Measurements from ENCODE around the gene PMEPA1. TPM values are rescaled to one million over a fixed set of nuclear protein-coding genes. Genes with fewer than 3 reads are reported as not detected.

The PMEPA1 gene
- total RNA-seq, 1 experiment from 2014 or later: 163 TPM

GRCh38 chr20:57659517-57660180 is 50.2 kb downstream of the PMEPA1 start:
- ChIA-PET POLR2A (ENCODE audit: unreplicated experiment) (no interaction called here), CTCF (no interaction called here)
- no peak overlapping the region for H3K4me3 ChIP-seq
- H3K27me3 ChIP-seq (ENCODE audit: insufficient read depth, low read depth): no peaks in the 10 kb centered on the region
- no peak for DNase-seq
- H3K9me3 ChIP-seq (ENCODE audit: insufficient read depth, low read depth): no peaks in the 10 kb centered on the region
- H3K79me2 ChIP-seq (ENCODE audit: low read depth): peaks cover 68% of the 10 kb centered on the region
- H3K4me2 ChIP-seq: no peak overlapping the region
- no peaks in the 10 kb centered on the region for H3K4me1 ChIP-seq (replicated peaks; ENCODE audit: insufficient read depth)
- H3K36me3 ChIP-seq (ENCODE audit: low read depth): peaks cover 18% of the 10 kb centered on the region
- H2AFZ ChIP-seq: no peak overlapping the region
- intact Hi-C loops (cut with micrococcal nuclease; ENCODE audit: unreplicated experiment): no loop called here
- H3F3A ChIP-seq (ENCODE audit: insufficient read depth, low read depth): peaks cover 54% of the 10 kb centered on the region; the same call in 1 of the 2 replicates
- H3K9me2 ChIP-seq (ENCODE audit: insufficient read depth): no peaks in the 10 kb centered on the region
- no TSS peak for BruUV-seq (replicated peaks)
- H4K20me1 ChIP-seq (ENCODE audit: insufficient read depth): peaks cover 80% of the 10 kb centered on the region
- no peak overlapping the region for H3K27ac ChIP-seq
- no peak for TF ChIP-seq EZH2 (IDR thresholded peaks at IDR 0.05; ENCODE audit: low read depth)
- no peak for TF ChIP-seq CTCF (conservative IDR thresholded peaks at IDR 0.05)

- Histone ChIP-seq H3K4me2 (no peak overlapping the region), H3K27me3 (ENCODE audit: insufficient read depth, low read depth) (no peaks in the 10 kb centered on the region), H3K9me3 (ENCODE audit: insufficient read depth, low read depth) (no peaks in the 10 kb centered on the region), H4K20me1 (ENCODE audit: insufficient read depth) (peaks cover 80% of the 10 kb centered on the region), H3K4me1 (replicated peaks; ENCODE audit: insufficient read depth) (no peaks in the 10 kb centered on the region), H2AFZ (no peak overlapping the region), H3K36me3 (ENCODE audit: low read depth) (peaks cover 20% of the 10 kb centered on the region), H3K9me2 (ENCODE audit: insufficient read depth) (no peaks in the 10 kb centered on the region), H3K4me3 (no peak overlapping the region), H3K27ac (no peak overlapping the region), H3F3A (ENCODE audit: insufficient read depth, low read depth) (peaks cover 54% of the 10 kb centered on the region; the same call in 1 of the 2 replicates), H3K79me2 (ENCODE audit: low read depth) (peaks cover 66% of the 10 kb centered on the region)
- TF ChIP-seq CTCF (conservative IDR thresholded peaks at IDR 0.05): no peak
- no TSS peak for BruUV-seq (replicated peaks)
- POLR2A ChIA-PET (ENCODE audit: unreplicated experiment): no interaction called here
- CTCF ChIA-PET: no interaction called here
- intact Hi-C loops (cut with micrococcal nuclease; ENCODE audit: unreplicated experiment): no loop called here
- no peak for DNase-seq
These were observed 50.8 kb downstream of the PMEPA1 start for GRCh38 chr20:57658833-57659516.

GRCh38 chr20:57658447-57658832 is 51.4 kb downstream of the PMEPA1 start:
- H3K9me2 ChIP-seq (ENCODE audit: insufficient read depth): no peaks in the 10 kb centered on the region
- BruUV-seq (replicated peaks): no TSS peak
- CTCF ChIA-PET: no interaction called here
- no peaks in the 10 kb centered on the region for H3K27me3 ChIP-seq (ENCODE audit: insufficient read depth, low read depth)
- no peak overlapping the region for H2AFZ ChIP-seq
- H3K4me2 ChIP-seq: no peak overlapping the region
- peaks cover 58% of the 10 kb centered on the region; the same call in 1 of the 2 replicates for H3F3A ChIP-seq (ENCODE audit: insufficient read depth, low read depth)
- no peak overlapping the region for H3K4me3 ChIP-seq
- no peak for TF ChIP-seq CTCF (conservative IDR thresholded peaks at IDR 0.05)
- TF ChIP-seq EZH2 (IDR thresholded peaks at IDR 0.05; ENCODE audit: low read depth): no peak
- POLR2A ChIA-PET (ENCODE audit: unreplicated experiment): no interaction called here
- H4K20me1 ChIP-seq (ENCODE audit: insufficient read depth): peaks cover 80% of the 10 kb centered on the region
- H3K27ac ChIP-seq: no peak overlapping the region
- H3K4me1 ChIP-seq (replicated peaks; ENCODE audit: insufficient read depth): no peaks in the 10 kb centered on the region
- DNase-seq: no peak
- peaks cover 25% of the 10 kb centered on the region for H3K36me3 ChIP-seq (ENCODE audit: low read depth)
- intact Hi-C loops (cut with micrococcal nuclease; ENCODE audit: unreplicated experiment): no loop called here
- no peaks in the 10 kb centered on the region for H3K9me3 ChIP-seq (ENCODE audit: insufficient read depth, low read depth)
- peaks cover 66% of the 10 kb centered on the region for H3K79me2 ChIP-seq (ENCODE audit: low read depth)
